ENCODE results near the gene SULT1A2.
"Not testable (repeated sequence)": the region's sequence is repeated elsewhere in the genome, so short reads cannot be mapped to it uniquely, and the experiment has no call there.

Gene SULT1A2

GRCh38 chr16:28596840-28597691 is at the start of gene SULT1A2:
Gene SULT1A2, minus strand, starts transcription at chr16:28597050. Its CDS starts 1,120 bp downstream, at chr16:28595930.
- no peak for DNase-seq

GRCh38 chr16:28639959-28640358 is 43.1 kb upstream of the SULT1A2 start:
- DNase-seq: not testable (repeated sequence)

- DNase-seq: not testable (repeated sequence)
Measured at GRCh38 chr16:28638359-28638758, 41.5 kb upstream of the SULT1A2 start.

- not testable (repeated sequence) for DNase-seq
Measured at GRCh38 chr16:28637765-28638164, 40.9 kb upstream of the SULT1A2 start, which contains the start of gene NPIPB8. Gene NPIPB8, plus strand, starts transcription at chr16:28638065. Its CDS starts 296 bp downstream, at chr16:28638361.

GRCh38 chr16:28636093-28636823 is 39.4 kb upstream of the SULT1A2 start:
- not testable (repeated sequence) for DNase-seq

- not testable (repeated sequence) for DNase-seq
Measured at GRCh38 chr16:28630905-28631304, 34.1 kb upstream of the SULT1A2 start.

GRCh38 chr16:28623172-28623711 is 26.4 kb upstream of the SULT1A2 start:
- DNase-seq: peak; percentile 87

GRCh38 chr16:28622532-28623171 is 25.8 kb upstream of the SULT1A2 start:
- DNase-seq: not testable (repeated sequence)

GRCh38 chr16:28621481-28622155 is 24.8 kb upstream of the SULT1A2 start:
- DNase-seq: no peak

- DNase-seq: not testable (repeated sequence)
Measured at GRCh38 chr16:28620316-28620715, 23.5 kb upstream of the SULT1A2 start.

- no peak for DNase-seq
Measured at GRCh38 chr16:28617874-28618273, 21.0 kb upstream of the SULT1A2 start.

GRCh38 chr16:28616636-28617035 is 19.8 kb upstream of the SULT1A2 start:
- DNase-seq: no peak

GRCh38 chr16:28616224-28616577 is 19.4 kb upstream of the SULT1A2 start:
- not testable (repeated sequence) for DNase-seq

GRCh38 chr16:28615486-28616223 is 18.8 kb upstream of the SULT1A2 start:
- not testable (repeated sequence) for DNase-seq

- not testable (repeated sequence) for DNase-seq
Measured at GRCh38 chr16:28614561-28614960, 17.7 kb upstream of the SULT1A2 start.

GRCh38 chr16:28613912-28614311 is 17.1 kb upstream of the SULT1A2 start:
- DNase-seq: not testable (repeated sequence)

- DNase-seq: not testable (repeated sequence)
Measured at GRCh38 chr16:28612359-28613280, 15.8 kb upstream of the SULT1A2 start.

- no peak for DNase-seq
Measured at GRCh38 chr16:28610595-28611191, 13.8 kb upstream of the SULT1A2 start.

- DNase-seq: no peak
Measured at GRCh38 chr16:28609631-28610594, 13.1 kb upstream of the SULT1A2 start, which contains the start of gene SULT1A1. Gene SULT1A1, minus strand, starts transcription at chr16:28610044. Its CDS starts 1,189 bp downstream, at chr16:28608855.

Measured in activated CD8-positive, alpha-beta memory T cell treated with anti-CD3 and anti-CD28 coated beads for 24 hours (primary cell).